Measurements from ENCODE around the gene AKAP6. TPM values are rescaled to one million over a fixed set of nuclear protein-coding genes. Genes with fewer than 3 reads are reported as not detected.
A peak's percentile ranks its signal among the peaks of the same experiment; 100 is the strongest.

AKAP6 gene
- total RNA-seq, 1 experiment from 2014 or later: 2.6 TPM

GRCh38 chr14:32476532-32476931, 147.4 kb downstream of the AKAP6 start:
- in situ Hi-C loops (cut with HindIII; ENCODE audit: low pct_unique_long_range_greater_than_20kb, low sequenced_read_pairs): no loop called here
- no peak for DNase-seq (ENCODE audit: low read depth, low spot score)

- no peak for DNase-seq (ENCODE audit: low read depth, low spot score)
- in situ Hi-C loops (cut with HindIII; ENCODE audit: low pct_unique_long_range_greater_than_20kb, low sequenced_read_pairs): no loop called here
Observed at GRCh38 chr14:32477396-32477795, 148.3 kb downstream of the AKAP6 start.

GRCh38 chr14:32478050-32478449, 149.0 kb downstream of the AKAP6 start:
- in situ Hi-C loops (cut with HindIII; ENCODE audit: low pct_unique_long_range_greater_than_20kb, low sequenced_read_pairs): no loop called here
- DNase-seq (ENCODE audit: low read depth, low spot score): no peak

- no peak for DNase-seq (ENCODE audit: low read depth, low spot score)
- in situ Hi-C loops (cut with HindIII; ENCODE audit: low pct_unique_long_range_greater_than_20kb, low sequenced_read_pairs): no loop called here
Observed at GRCh38 chr14:32480337-32480736, 151.2 kb downstream of the AKAP6 start.

DNA sequence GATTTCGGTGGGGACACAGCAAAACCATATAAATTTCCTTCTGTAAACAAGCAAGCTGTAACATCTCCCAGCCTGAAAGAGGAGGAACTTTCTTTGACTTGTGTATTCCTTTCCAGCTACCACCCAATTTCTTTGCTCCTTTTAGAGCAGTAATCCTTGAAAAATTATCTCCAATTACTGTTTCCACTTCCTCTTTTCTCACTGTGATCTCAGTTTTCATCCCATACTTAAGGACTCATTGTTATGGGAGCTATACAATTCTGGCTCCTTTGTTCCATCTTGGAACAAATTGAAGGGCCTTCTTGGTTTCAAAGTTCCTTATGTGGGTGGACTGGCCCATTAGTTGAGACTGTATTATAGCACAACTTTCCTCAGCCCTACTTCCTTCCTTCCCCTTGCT, 152.6 kb downstream of the AKAP6 start:
- in situ Hi-C loops (cut with HindIII; ENCODE audit: low pct_unique_long_range_greater_than_20kb, low sequenced_read_pairs): no loop called here
- no peak for DNase-seq (ENCODE audit: low read depth, low spot score)

GRCh38 chr14:32491416-32492016, 162.4 kb downstream of the AKAP6 start:
- in situ Hi-C loops (cut with HindIII; ENCODE audit: low pct_unique_long_range_greater_than_20kb, low sequenced_read_pairs): no loop called here

DNA sequence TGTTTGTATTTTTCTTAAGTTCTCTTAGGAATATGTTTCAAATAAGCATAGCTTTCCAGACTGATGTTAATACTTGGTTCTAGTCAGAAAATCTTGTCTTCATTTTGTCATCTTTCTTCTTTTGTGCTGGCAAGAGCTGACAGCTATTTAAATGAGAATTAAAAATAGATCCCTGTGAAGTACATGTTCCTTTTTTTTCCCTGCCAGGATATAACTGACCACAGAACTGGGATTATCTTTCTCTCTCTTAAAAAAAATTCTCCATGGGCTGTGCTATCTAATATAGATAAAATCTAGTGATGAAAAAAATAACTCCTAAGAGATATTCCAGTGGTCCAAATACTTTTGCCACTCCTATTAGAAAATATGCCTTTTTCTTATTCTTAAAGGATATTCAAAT, 163.4 kb downstream of the AKAP6 start:
- no peak for DNase-seq (ENCODE audit: low read depth, low spot score)
- in situ Hi-C loops (cut with HindIII; ENCODE audit: low pct_unique_long_range_greater_than_20kb, low sequenced_read_pairs): no loop called here

More at GRCh38 chr14:32491416-32492016, 162.4 kb downstream of the AKAP6 start:
- no peak for DNase-seq (ENCODE audit: low read depth, low spot score)

DNA sequence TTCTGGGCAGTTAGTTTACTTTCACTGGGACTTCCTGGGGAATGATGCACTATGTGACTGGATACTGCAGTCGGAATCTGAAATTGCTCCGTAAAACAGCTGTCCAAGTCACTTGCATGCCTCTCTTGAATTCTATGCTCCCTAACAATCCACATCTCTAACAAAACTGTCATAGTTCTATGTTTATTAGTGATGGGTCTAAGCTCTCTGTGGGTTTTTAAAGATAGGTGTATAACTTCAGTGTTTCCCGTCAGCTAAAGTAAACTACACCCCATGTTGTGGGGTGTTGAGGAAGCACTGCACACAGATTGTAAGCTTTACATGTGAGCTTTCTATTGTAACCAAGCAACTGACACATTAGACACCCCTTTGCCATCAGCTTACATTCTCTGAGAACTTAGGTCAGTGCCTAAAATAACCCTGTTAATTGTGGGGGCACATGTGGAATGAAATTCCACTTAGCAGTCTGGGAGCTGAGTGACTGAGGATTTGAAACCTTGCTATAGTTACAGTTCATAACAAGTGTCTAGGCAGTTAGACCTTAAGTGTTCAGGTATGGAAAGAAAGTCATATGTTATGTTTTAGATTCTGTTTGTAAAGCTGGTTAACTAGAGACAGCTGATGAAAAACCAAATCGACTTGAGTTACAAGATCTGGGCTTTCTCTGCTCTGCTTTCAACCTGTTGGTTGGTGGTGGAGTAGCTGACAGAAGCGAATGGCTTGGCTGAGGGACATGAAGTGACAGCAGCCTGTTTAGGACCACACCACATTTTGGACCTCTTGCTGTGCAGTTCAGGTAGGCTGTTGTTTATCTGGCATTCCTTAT, 165.7 kb downstream of the AKAP6 start:
- in situ Hi-C loops (cut with HindIII; ENCODE audit: low pct_unique_long_range_greater_than_20kb, low sequenced_read_pairs): no loop called here
- DNase-seq (ENCODE audit: low read depth, low spot score): no peak

- no peak for DNase-seq (ENCODE audit: low read depth, low spot score)
- in situ Hi-C loops (cut with HindIII; ENCODE audit: low pct_unique_long_range_greater_than_20kb, low sequenced_read_pairs): no loop called here
Observed at GRCh38 chr14:32495435-32495734, 166.3 kb downstream of the AKAP6 start.

- in situ Hi-C loops (cut with HindIII; ENCODE audit: low pct_unique_long_range_greater_than_20kb, low sequenced_read_pairs): no loop called here
- DNase-seq (ENCODE audit: low read depth, low spot score): no peak
Observed at GRCh38 chr14:32497248-32497647, 168.2 kb downstream of the AKAP6 start.

DNA sequence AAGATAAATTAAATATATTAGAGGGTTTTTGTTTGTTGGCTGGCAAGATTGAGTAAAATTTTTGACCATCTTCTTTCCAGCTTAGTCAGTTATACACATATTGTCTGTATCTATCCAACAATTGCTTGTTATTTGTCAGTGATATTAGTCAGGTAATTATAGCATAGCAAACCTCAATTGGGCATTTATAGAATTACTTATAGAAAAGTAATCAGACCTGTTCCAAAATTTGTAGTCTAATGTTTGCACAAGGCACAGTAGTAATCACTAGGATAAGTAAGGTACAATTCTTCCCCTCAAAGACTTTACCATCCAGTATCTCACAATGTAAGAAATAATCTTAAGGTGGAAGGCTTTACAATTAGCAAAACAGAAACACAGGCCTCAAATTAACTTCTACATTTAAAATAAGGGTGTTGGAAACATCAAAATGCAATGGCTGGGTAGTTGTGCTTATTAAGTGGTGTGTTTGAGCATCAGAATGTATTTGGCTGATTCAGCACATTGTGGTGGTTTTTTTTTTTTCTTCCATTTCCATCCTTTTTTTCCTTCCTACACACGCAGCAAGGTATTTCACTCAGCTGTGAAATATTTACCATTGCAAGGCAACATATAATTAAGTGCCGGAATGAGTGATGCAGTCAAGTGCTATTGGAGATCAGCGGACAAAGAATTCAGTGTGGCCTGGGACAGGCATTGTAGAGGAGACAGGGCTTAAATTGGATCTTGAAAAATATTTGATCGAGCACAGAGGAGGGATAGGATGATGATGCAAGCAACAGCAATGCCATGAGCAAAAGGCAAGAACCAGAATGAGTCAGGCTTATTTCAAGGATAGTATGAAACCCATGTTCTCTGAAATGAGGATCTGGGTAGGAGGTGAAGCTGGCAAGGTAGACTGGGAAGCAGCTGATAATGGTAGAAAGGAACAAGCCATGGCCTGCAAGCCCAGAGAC, 178.2 kb downstream of the AKAP6 start:
- peak; percentile 80 for DNase-seq (ENCODE audit: low read depth, low spot score)
- in situ Hi-C loops (cut with HindIII; ENCODE audit: low pct_unique_long_range_greater_than_20kb, low sequenced_read_pairs): no loop called here

GRCh38 chr14:32508281-32508680, 179.2 kb downstream of the AKAP6 start:
- in situ Hi-C loops (cut with HindIII; ENCODE audit: low pct_unique_long_range_greater_than_20kb, low sequenced_read_pairs): no loop called here
- DNase-seq (ENCODE audit: low read depth, low spot score): peak; percentile 98

- in situ Hi-C loops (cut with HindIII; ENCODE audit: low pct_unique_long_range_greater_than_20kb, low sequenced_read_pairs): no loop called here
- peak; percentile 98 for DNase-seq (ENCODE audit: low read depth, low spot score)
Observed at GRCh38 chr14:32509632-32510187, 180.6 kb downstream of the AKAP6 start.

DNA sequence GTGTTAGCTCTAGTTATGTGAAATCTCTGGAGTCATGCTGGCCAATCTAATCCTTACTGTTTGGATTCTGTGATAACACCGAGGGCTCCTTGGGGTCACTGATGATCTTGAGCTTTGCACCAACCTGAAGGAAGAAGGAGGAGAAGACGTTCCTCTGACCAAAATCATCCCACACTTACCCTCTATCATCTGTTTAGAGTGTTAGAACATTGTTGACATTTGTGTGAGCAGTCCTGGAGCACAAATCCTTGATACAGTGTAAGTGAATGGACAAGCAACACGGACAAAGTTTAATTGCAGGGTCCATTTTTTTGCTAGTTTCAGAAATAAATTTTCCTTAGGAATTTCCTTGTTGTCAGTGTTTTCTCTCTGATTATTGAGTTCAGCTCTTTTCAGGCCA, 181.7 kb downstream of the AKAP6 start:
- in situ Hi-C loops (cut with HindIII; ENCODE audit: low pct_unique_long_range_greater_than_20kb, low sequenced_read_pairs): no loop called here
- DNase-seq (ENCODE audit: low read depth, low spot score): peak; percentile 26

GRCh38 chr14:32512348-32512747, 183.2 kb downstream of the AKAP6 start:
- in situ Hi-C loops (cut with HindIII; ENCODE audit: low pct_unique_long_range_greater_than_20kb, low sequenced_read_pairs): no loop called here
- DNase-seq (ENCODE audit: low read depth, low spot score): no peak

GRCh38 chr14:32512813-32513212, 183.7 kb downstream of the AKAP6 start:
- in situ Hi-C loops (cut with HindIII; ENCODE audit: low pct_unique_long_range_greater_than_20kb, low sequenced_read_pairs): no loop called here
- peak; percentile 13 for DNase-seq (ENCODE audit: low read depth, low spot score)

DNA sequence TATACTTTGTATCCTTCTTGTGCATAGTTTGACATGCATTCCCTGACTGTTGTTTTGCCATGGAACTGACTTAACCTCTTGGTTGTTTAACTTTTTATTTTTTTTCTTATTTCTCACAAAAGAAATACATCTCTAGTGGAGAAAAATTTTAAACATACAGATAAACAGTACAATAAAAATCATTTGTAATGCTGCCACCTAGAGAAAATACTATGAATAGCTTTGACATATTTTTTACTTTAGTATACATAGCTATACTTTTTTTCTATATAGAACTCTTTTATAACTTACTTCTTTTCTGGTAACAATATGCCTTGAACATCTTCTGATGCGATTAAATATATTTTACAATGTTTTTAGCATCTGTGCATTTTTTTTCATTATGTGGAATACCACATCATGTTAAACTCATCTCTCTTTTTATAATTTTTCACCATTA, 184.5 kb downstream of the AKAP6 start:
- in situ Hi-C loops (cut with HindIII; ENCODE audit: low pct_unique_long_range_greater_than_20kb, low sequenced_read_pairs): no loop called here
- peak; percentile 53 for DNase-seq (ENCODE audit: low read depth, low spot score)

DNA sequence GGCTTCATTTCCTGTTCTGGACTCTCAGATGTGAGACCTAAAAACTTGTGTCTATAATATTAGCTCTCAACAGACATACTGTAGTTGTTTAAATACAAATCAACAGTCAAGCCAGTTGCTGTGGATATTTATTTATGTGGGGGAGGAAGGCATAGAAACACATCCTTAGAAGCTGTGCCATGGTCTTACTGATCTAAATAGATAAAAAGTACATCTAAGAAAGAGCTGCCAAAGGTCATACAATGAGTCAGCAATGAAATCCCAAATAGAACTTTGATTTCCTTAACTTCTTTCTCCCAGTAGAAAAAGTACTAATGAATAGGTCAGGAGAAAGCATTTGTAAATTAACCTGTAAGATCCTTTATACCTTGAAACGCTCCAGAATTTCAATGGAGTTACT, 185.1 kb downstream of the AKAP6 start:
- in situ Hi-C loops (cut with HindIII; ENCODE audit: low pct_unique_long_range_greater_than_20kb, low sequenced_read_pairs): no loop called here
- DNase-seq (ENCODE audit: low read depth, low spot score): no peak
